ENCODE measurements around the gene ENO2.

The ENO2 gene

GRCh38 chr12:6932766-6933165 lies 18.4 kb downstream of the ENO2 start:
- DNase-seq (ENCODE audit: low read depth) = no peak

- no peak for DNase-seq (ENCODE audit: low read depth)
Observed at GRCh38 chr12:6934110-6934509, 19.7 kb downstream of the ENO2 start.

GRCh38 chr12:6935371-6936193 lies 21.2 kb downstream of the ENO2 start:
- DNase-seq (ENCODE audit: low read depth) = no peak

GRCh38 chr12:6936194-6936635 lies 21.8 kb downstream of the ENO2 start:
- DNase-seq (ENCODE audit: low read depth) = no peak

GRCh38 chr12:6936636-6937480 lies 22.5 kb downstream of the ENO2 start:
- DNase-seq (ENCODE audit: low read depth) = peak; percentile 45

- peak; percentile 87 for DNase-seq (ENCODE audit: low read depth)
Observed at GRCh38 chr12:6937481-6938352, 23.3 kb downstream of the ENO2 start.

GRCh38 chr12:6938353-6939190 lies 24.2 kb downstream of the ENO2 start:
- DNase-seq (ENCODE audit: low read depth) = no peak

- DNase-seq (ENCODE audit: low read depth) = no peak
Observed at GRCh38 chr12:6939191-6939540, 24.8 kb downstream of the ENO2 start.

GRCh38 chr12:6941267-6941666 lies 26.9 kb downstream of the ENO2 start:
- no peak for DNase-seq (ENCODE audit: low read depth)

- no peak for DNase-seq (ENCODE audit: low read depth)
Observed at GRCh38 chr12:6941782-6942181, 27.4 kb downstream of the ENO2 start.

- DNase-seq (ENCODE audit: low read depth) = no peak
Observed at GRCh38 chr12:6942331-6942665, 27.9 kb downstream of the ENO2 start.

- peak; percentile 32 for DNase-seq (ENCODE audit: low read depth)
Observed at GRCh38 chr12:6943389-6943721, 29.0 kb downstream of the ENO2 start.

- peak; percentile 50 for DNase-seq (ENCODE audit: low read depth)
Observed at GRCh38 chr12:6943722-6944380, 29.5 kb downstream of the ENO2 start, which contains the start of the genes C12orf57 and RNU7-1. C12orf57 (plus strand) TSS chr12:6944022; CDS start chr12:6944122, 100 bp downstream. RNU7-1 (plus strand) TSS chr12:6943816.

GRCh38 chr12:6944381-6945186 lies 30.2 kb downstream of the ENO2 start:
- peak; percentile 71 for DNase-seq (ENCODE audit: low read depth)

GRCh38 chr12:6945613-6946012 lies 31.2 kb downstream of the ENO2 start:
- DNase-seq (ENCODE audit: low read depth) = no peak

GRCh38 chr12:6946033-6946919 lies 31.9 kb downstream of the ENO2 start:
- DNase-seq (ENCODE audit: low read depth) = peak; percentile 43

GRCh38 chr12:6946920-6947374 lies 32.6 kb downstream of the ENO2 start:
- no peak for DNase-seq (ENCODE audit: low read depth)

- no peak for DNase-seq (ENCODE audit: low read depth)
Observed at GRCh38 chr12:6947615-6948014, 33.2 kb downstream of the ENO2 start.
